Measurements from ENCODE around the gene KCNJ13.

DNA sequence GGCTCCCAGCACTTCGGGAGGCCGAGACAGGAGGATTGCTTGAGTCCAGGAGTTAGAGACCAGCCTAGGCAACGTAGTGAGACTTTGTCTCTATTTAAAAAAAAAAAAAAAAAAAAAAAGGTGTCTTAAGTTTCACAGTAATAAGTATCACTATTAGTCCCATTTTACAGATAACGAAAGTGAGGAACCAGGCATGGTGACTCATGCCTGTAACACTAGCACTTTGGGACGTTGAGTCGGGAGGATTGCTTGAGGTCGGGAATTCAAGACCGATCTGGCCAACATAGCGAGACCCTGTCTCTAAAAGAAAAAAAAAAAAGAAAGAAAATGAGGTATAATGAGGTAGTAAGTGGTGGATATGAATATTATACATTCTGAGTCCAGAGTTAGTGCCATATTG lies 2.5 kb downstream of the KCNJ13 start:
- TF ChIP-seq, protein P1, sequence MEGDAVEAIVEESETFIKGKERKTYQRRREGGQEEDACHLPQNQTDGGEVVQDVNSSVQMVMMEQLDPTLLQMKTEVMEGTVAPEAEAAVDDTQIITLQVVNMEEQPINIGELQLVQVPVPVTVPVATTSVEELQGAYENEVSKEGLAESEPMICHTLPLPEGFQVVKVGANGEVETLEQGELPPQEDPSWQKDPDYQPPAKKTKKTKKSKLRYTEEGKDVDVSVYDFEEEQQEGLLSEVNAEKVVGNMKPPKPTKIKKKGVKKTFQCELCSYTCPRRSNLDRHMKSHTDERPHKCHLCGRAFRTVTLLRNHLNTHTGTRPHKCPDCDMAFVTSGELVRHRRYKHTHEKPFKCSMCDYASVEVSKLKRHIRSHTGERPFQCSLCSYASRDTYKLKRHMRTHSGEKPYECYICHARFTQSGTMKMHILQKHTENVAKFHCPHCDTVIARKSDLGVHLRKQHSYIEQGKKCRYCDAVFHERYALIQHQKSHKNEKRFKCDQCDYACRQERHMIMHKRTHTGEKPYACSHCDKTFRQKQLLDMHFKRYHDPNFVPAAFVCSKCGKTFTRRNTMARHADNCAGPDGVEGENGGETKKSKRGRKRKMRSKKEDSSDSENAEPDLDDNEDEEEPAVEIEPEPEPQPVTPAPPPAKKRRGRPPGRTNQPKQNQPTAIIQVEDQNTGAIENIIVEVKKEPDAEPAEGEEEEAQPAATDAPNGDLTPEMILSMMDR (IDR thresholded peaks at IDR 0.05) = no peak
- no peak for TF ChIP-seq POLR2A (IDR thresholded peaks at IDR 0.05)

Measured in transverse colon (tissue), 3 donors.